HUES48 (cell line): ENCODE measurements around the gene ARHGEF40.

Experiments used
- H3K27ac ChIP-seq: one replicate; pipeline ENCODE4 v1.7.0; 2013; ENCODE audit warnings: low read depth, low read length, inconsistent platforms
- H3K27me3 ChIP-seq: 2 replicates; pipeline ENCODE4 v1.6.1; 2013; ENCODE audit warnings: mild to moderate bottlenecking, low read length; ENCODE audit not compliant: control insufficient read depth, insufficient read depth
- H3K36me3 ChIP-seq: 2 replicates; pipeline ENCODE4 v1.6.1; 2013; ENCODE audit warnings: low read length; ENCODE audit not compliant: control insufficient read depth, insufficient read depth
- H3K4me1 ChIP-seq: 2 replicates; pipeline ENCODE4 v1.6.1; 2013; ENCODE audit warnings: mild to moderate bottlenecking, low read length; ENCODE audit not compliant: control insufficient read depth, insufficient read depth
- H3K4me3 ChIP-seq: 2 replicates; pipeline ENCODE4 v1.5.1; 2013; ENCODE audit warnings: mild to moderate bottlenecking, low read depth, low read length
- H3K9ac ChIP-seq: 2 replicates; pipeline ENCODE4 v1.6.1; 2013; ENCODE audit warnings: mild to moderate bottlenecking, low read depth, low read length, moderate library complexity
- H3K9me3 ChIP-seq: 2 replicates; pipeline ENCODE4 v1.6.1; 2013; ENCODE audit warnings: low read length; ENCODE audit not compliant: control insufficient read depth, insufficient read depth

ARHGEF40 gene

GRCh38 chr14:21093769-21094681 is 23.9 kb downstream of the ARHGEF40 start:
- 0 out of 2 replicates have a peak overlapping the region, but pooled peaks have one; percentile 28 for H3K9ac ChIP-seq
- no peaks in the 10 kb centered on the region for H3K27me3 ChIP-seq
- peak overlapping the region; percentile 91 for H3K27ac ChIP-seq
- H3K4me1 ChIP-seq = peaks cover 44% of the 10 kb centered on the region
- no peaks in the 10 kb centered on the region for H3K9me3 ChIP-seq
- peak overlapping the region; percentile 52 for H3K4me3 ChIP-seq
- H3K36me3 ChIP-seq = peaks cover 41% of the 10 kb centered on the region

GRCh38 chr14:21095430-21096205 is 25.5 kb downstream of the ARHGEF40 start:
- H3K4me1 ChIP-seq = peaks cover 52% of the 10 kb centered on the region
- no peaks in the 10 kb centered on the region for H3K27me3 ChIP-seq
- H3K9ac ChIP-seq = no peak overlapping the region; the same call in 1 of the 2 replicates
- peak overlapping the region; percentile 56 for H3K27ac ChIP-seq
- H3K9me3 ChIP-seq = no peaks in the 10 kb centered on the region
- peaks cover 27% of the 10 kb centered on the region for H3K36me3 ChIP-seq
- H3K4me3 ChIP-seq = peak overlapping the region; percentile 29

- Histone ChIP-seq H3K9ac (no peak overlapping the region), H3K9me3 (no peaks in the 10 kb centered on the region), H3K27ac (peak overlapping the region; percentile 96), H3K36me3 (peaks cover 19% of the 10 kb centered on the region), H3K4me1 (peaks cover 52% of the 10 kb centered on the region), H3K27me3 (no peaks in the 10 kb centered on the region), H3K4me3 (peak overlapping the region; percentile 80)
Measured at GRCh38 chr14:21096438-21096837, 26.3 kb downstream of the ARHGEF40 start.

- H3K36me3 ChIP-seq = peaks cover 12% of the 10 kb centered on the region
- no peaks in the 10 kb centered on the region for H3K27me3 ChIP-seq
- peak overlapping the region; percentile 80 for H3K4me3 ChIP-seq
- peak overlapping the region; percentile 96 for H3K27ac ChIP-seq
- peak overlapping the region; percentile 72 for H3K9ac ChIP-seq
- H3K4me1 ChIP-seq = peaks cover 57% of the 10 kb centered on the region
- no peaks in the 10 kb centered on the region for H3K9me3 ChIP-seq
Measured at GRCh38 chr14:21096978-21097635, 27.0 kb downstream of the ARHGEF40 start.

- Histone ChIP-seq H3K27me3 (no peaks in the 10 kb centered on the region), H3K4me1 (peaks cover 62% of the 10 kb centered on the region), H3K36me3 (peaks cover 9% of the 10 kb centered on the region), H3K9ac (peak overlapping the region; percentile 72), H3K27ac (peak overlapping the region; percentile 96), H3K9me3 (no peaks in the 10 kb centered on the region), H3K4me3 (peak overlapping the region; percentile 80)
Measured at GRCh38 chr14:21097636-21098075, 27.6 kb downstream of the ARHGEF40 start.

- peak within 1 kb of the TSS; percentile 72 for H3K9ac ChIP-seq
- peak within 1 kb of the TSS; percentile 84 for H3K4me3 ChIP-seq
- peaks cover 3% of the 10 kb centered on the region; the same call in 1 of the 2 replicates for H3K36me3 ChIP-seq
- H3K4me1 ChIP-seq = peaks cover 62% of the 10 kb centered on the region
- no peaks in the 10 kb centered on the region for H3K27me3 ChIP-seq
- H3K9me3 ChIP-seq = no peaks in the 10 kb centered on the region
- peak within 1 kb of the TSS; percentile 96 for H3K27ac ChIP-seq
Measured at GRCh38 chr14:21098076-21098891, 28.2 kb downstream of the ARHGEF40 start, which contains the start of gene ZNF219. TSS of gene ZNF219 (minus strand) at chr14:21098655. CDS start at chr14:21093591, 5,064 bp downstream.

- Histone ChIP-seq H3K27ac (peak overlapping the region; percentile 91), H3K36me3 (no peaks in the 10 kb centered on the region), H3K9me3 (no peaks in the 10 kb centered on the region), H3K4me3 (peak overlapping the region; percentile 84), H3K27me3 (no peaks in the 10 kb centered on the region), H3K9ac (peak overlapping the region; percentile 50), H3K4me1 (peaks cover 56% of the 10 kb centered on the region)
Measured at GRCh38 chr14:21098892-21099595, 28.9 kb downstream of the ARHGEF40 start.

- Histone ChIP-seq H3K27me3 (no peaks in the 10 kb centered on the region), H3K9ac (peak overlapping the region; percentile 7), H3K9me3 (no peaks in the 10 kb centered on the region), H3K4me1 (peaks cover 57% of the 10 kb centered on the region), H3K27ac (peak overlapping the region; percentile 91), H3K4me3 (peak overlapping the region; percentile 84), H3K36me3 (no peaks in the 10 kb centered on the region)
Measured at GRCh38 chr14:21099596-21099985, 29.5 kb downstream of the ARHGEF40 start.

- Histone ChIP-seq H3K9me3 (no peaks in the 10 kb centered on the region), H3K4me1 (peaks cover 49% of the 10 kb centered on the region), H3K27ac (no peak within 1 kb of the TSS), H3K9ac (no peak within 1 kb of the TSS), H3K4me3 (peak within 1 kb of the TSS; percentile 84; the same call in 1 of the 2 replicates), H3K36me3 (no peaks in the 10 kb centered on the region), H3K27me3 (no peaks in the 10 kb centered on the region)
Measured at GRCh38 chr14:21100931-21101330, 30.8 kb downstream of the ARHGEF40 start, which contains the start of gene TMEM253. TSS of gene TMEM253 (plus strand) at chr14:21101066. CDS start at chr14:21101344, 278 bp downstream.
